ENCODE results near the gene RPL22.

RPL22 gene

GRCh38 chr1:6183520-6183989 is 15.8 kb downstream of the RPL22 start:
- peaks cover 3% of the 10 kb centered on the region for H3K4me1 ChIP-seq (ENCODE audit: control insufficient read depth, insufficient read depth, low read length)
- H3K9ac ChIP-seq (ENCODE audit: low read length): no peak overlapping the region
- H3K36me3 ChIP-seq (ENCODE audit: control insufficient read depth, insufficient read depth, low read length): peaks cover 3% of the 10 kb centered on the region
- peaks cover 21% of the 10 kb centered on the region for H3K27me3 ChIP-seq (ENCODE audit: control insufficient read depth, insufficient read depth, low read length)
- H3K4me3 ChIP-seq (ENCODE audit: low read length): no peak overlapping the region
- H3K27ac ChIP-seq (ENCODE audit: low read depth, low read length): no peak overlapping the region

- H3K27me3 ChIP-seq (ENCODE audit: control insufficient read depth, insufficient read depth, low read length): peaks cover 36% of the 10 kb centered on the region
- H3K4me3 ChIP-seq (ENCODE audit: low read length): no peak overlapping the region
- H3K4me1 ChIP-seq (ENCODE audit: control insufficient read depth, insufficient read depth, low read length): peaks cover 3% of the 10 kb centered on the region
Observed at GRCh38 chr1:6181347-6181770, 18.0 kb downstream of the RPL22 start.

GRCh38 chr1:6180707-6181311 is 18.6 kb downstream of the RPL22 start:
- Histone ChIP-seq H3K4me3 (ENCODE audit: low read length) (peak overlapping the region; percentile 15), H3K36me3 (ENCODE audit: control insufficient read depth, insufficient read depth, low read length) (peaks cover 3% of the 10 kb centered on the region)

More at GRCh38 chr1:6181347-6181770, 18.0 kb downstream of the RPL22 start:
- H3K9ac ChIP-seq (ENCODE audit: low read length): no peak overlapping the region
- H3K36me3 ChIP-seq (ENCODE audit: control insufficient read depth, insufficient read depth, low read length): peaks cover 3% of the 10 kb centered on the region
- H3K27ac ChIP-seq (ENCODE audit: low read depth, low read length): no peak overlapping the region

GRCh38 chr1:6180268-6180706 is 19.1 kb downstream of the RPL22 start, which contains the start of gene CHD5:
TSS of gene CHD5 (minus strand) at chr1:6180321. CDS start at chr1:6180023, 298 bp downstream.
- Histone ChIP-seq H3K4me3 (ENCODE audit: low read length) (peak within 1 kb of the TSS; percentile 15), H3K9ac (ENCODE audit: low read length) (no peak within 1 kb of the TSS), H3K36me3 (ENCODE audit: control insufficient read depth, insufficient read depth, low read length) (no peaks in the 10 kb centered on the region), H3K4me1 (ENCODE audit: control insufficient read depth, insufficient read depth, low read length) (peaks cover 3% of the 10 kb centered on the region), H3K27ac (ENCODE audit: low read depth, low read length) (no peak within 1 kb of the TSS), H3K27me3 (ENCODE audit: control insufficient read depth, insufficient read depth, low read length) (peaks cover 36% of the 10 kb centered on the region)

More at GRCh38 chr1:6180707-6181311, 18.6 kb downstream of the RPL22 start:
- Histone ChIP-seq H3K9ac (ENCODE audit: low read length) (no peak overlapping the region), H3K27ac (ENCODE audit: low read depth, low read length) (no peak overlapping the region), H3K27me3 (ENCODE audit: control insufficient read depth, insufficient read depth, low read length) (peaks cover 36% of the 10 kb centered on the region), H3K4me1 (ENCODE audit: control insufficient read depth, insufficient read depth, low read length) (peaks cover 3% of the 10 kb centered on the region)

- Histone ChIP-seq H3K4me1 (ENCODE audit: control insufficient read depth, insufficient read depth, low read length) (peaks cover 3% of the 10 kb centered on the region), H3K9ac (ENCODE audit: low read length) (no peak overlapping the region), H3K27me3 (ENCODE audit: control insufficient read depth, insufficient read depth, low read length) (peaks cover 36% of the 10 kb centered on the region), H3K4me3 (ENCODE audit: low read length) (no peak overlapping the region), H3K27ac (ENCODE audit: low read depth, low read length) (no peak overlapping the region), H3K36me3 (ENCODE audit: control insufficient read depth, insufficient read depth, low read length) (no peaks in the 10 kb centered on the region)
Observed at GRCh38 chr1:6179564-6180175, 19.7 kb downstream of the RPL22 start.

- H3K27me3 ChIP-seq (ENCODE audit: control insufficient read depth, insufficient read depth, low read length): peaks cover 36% of the 10 kb centered on the region
- no peak overlapping the region for H3K4me3 ChIP-seq (ENCODE audit: low read length)
- H3K36me3 ChIP-seq (ENCODE audit: control insufficient read depth, insufficient read depth, low read length): no peaks in the 10 kb centered on the region
- peaks cover 3% of the 10 kb centered on the region for H3K4me1 ChIP-seq (ENCODE audit: control insufficient read depth, insufficient read depth, low read length)
- H3K27ac ChIP-seq (ENCODE audit: low read depth, low read length): no peak overlapping the region
- H3K9ac ChIP-seq (ENCODE audit: low read length): no peak overlapping the region
Observed at GRCh38 chr1:6178751-6179563, 20.4 kb downstream of the RPL22 start.

- peaks cover 3% of the 10 kb centered on the region for H3K4me1 ChIP-seq (ENCODE audit: control insufficient read depth, insufficient read depth, low read length)
- H3K36me3 ChIP-seq (ENCODE audit: control insufficient read depth, insufficient read depth, low read length): no peaks in the 10 kb centered on the region
- no peak overlapping the region for H3K4me3 ChIP-seq (ENCODE audit: low read length)
- H3K27ac ChIP-seq (ENCODE audit: low read depth, low read length): no peak overlapping the region
- H3K27me3 ChIP-seq (ENCODE audit: control insufficient read depth, insufficient read depth, low read length): peaks cover 36% of the 10 kb centered on the region
- no peak overlapping the region for H3K9ac ChIP-seq (ENCODE audit: low read length)
Observed at GRCh38 chr1:6177681-6178380, 21.6 kb downstream of the RPL22 start.

GRCh38 chr1:6176779-6177178 is 22.6 kb downstream of the RPL22 start:
- no peaks in the 10 kb centered on the region for H3K36me3 ChIP-seq (ENCODE audit: control insufficient read depth, insufficient read depth, low read length)
- peaks cover 37% of the 10 kb centered on the region for H3K27me3 ChIP-seq (ENCODE audit: control insufficient read depth, insufficient read depth, low read length)
- H3K4me3 ChIP-seq (ENCODE audit: low read length): no peak overlapping the region
- H3K27ac ChIP-seq (ENCODE audit: low read depth, low read length): no peak overlapping the region
- H3K9ac ChIP-seq (ENCODE audit: low read length): no peak overlapping the region
- H3K4me1 ChIP-seq (ENCODE audit: control insufficient read depth, insufficient read depth, low read length): peaks cover 3% of the 10 kb centered on the region

- H3K27me3 ChIP-seq (ENCODE audit: control insufficient read depth, insufficient read depth, low read length): peaks cover 31% of the 10 kb centered on the region
Observed at GRCh38 chr1:6175411-6175828, 24.0 kb downstream of the RPL22 start.

GRCh38 chr1:6174621-6175410 is 24.6 kb downstream of the RPL22 start:
- Histone ChIP-seq H3K27me3 (ENCODE audit: control insufficient read depth, insufficient read depth, low read length) (peaks cover 28% of the 10 kb centered on the region), H3K27ac (ENCODE audit: low read depth, low read length) (no peak overlapping the region), H3K36me3 (ENCODE audit: control insufficient read depth, insufficient read depth, low read length) (no peaks in the 10 kb centered on the region), H3K4me1 (ENCODE audit: control insufficient read depth, insufficient read depth, low read length) (peaks cover 3% of the 10 kb centered on the region), H3K4me3 (ENCODE audit: low read length) (no peak overlapping the region), H3K9ac (ENCODE audit: low read length) (no peak overlapping the region)

More at GRCh38 chr1:6175411-6175828, 24.0 kb downstream of the RPL22 start:
- Histone ChIP-seq H3K4me1 (ENCODE audit: control insufficient read depth, insufficient read depth, low read length) (peaks cover 3% of the 10 kb centered on the region), H3K9ac (ENCODE audit: low read length) (no peak overlapping the region), H3K36me3 (ENCODE audit: control insufficient read depth, insufficient read depth, low read length) (no peaks in the 10 kb centered on the region), H3K27ac (ENCODE audit: low read depth, low read length) (no peak overlapping the region), H3K4me3 (ENCODE audit: low read length) (no peak overlapping the region)

- no peak overlapping the region for H3K27ac ChIP-seq (ENCODE audit: low read depth, low read length)
- no peaks in the 10 kb centered on the region for H3K4me1 ChIP-seq (ENCODE audit: control insufficient read depth, insufficient read depth, low read length)
- H3K4me3 ChIP-seq (ENCODE audit: low read length): no peak overlapping the region
- no peak overlapping the region for H3K9ac ChIP-seq (ENCODE audit: low read length)
- H3K36me3 ChIP-seq (ENCODE audit: control insufficient read depth, insufficient read depth, low read length): no peaks in the 10 kb centered on the region
- peaks cover 11% of the 10 kb centered on the region for H3K27me3 ChIP-seq (ENCODE audit: control insufficient read depth, insufficient read depth, low read length)
Observed at GRCh38 chr1:6172549-6172948, 26.8 kb downstream of the RPL22 start.
